ENCODE results near the gene DNAJB8. TPM values are rescaled to one million over a fixed set of nuclear protein-coding genes. Genes with fewer than 3 reads are reported as not detected.

Gene DNAJB8
- polyA plus RNA-seq, 2 of the 4 experiments (the other 2 are of a cell fraction), result not detected

- ChIA-PET POLR2A (no interaction called here), CTCF (interaction anchor here (0.6 to 5.4 kb wide), 5 partner anchors 10 to 326 kb away, joined by 3 to 57 read pairs (median 4); no protein-coding TSS in a partner anchor)
- 92% methylated on average over 32 of the region's 32 CpGs for WGBS (ENCODE audit: missing lambda C conversion rate)
- Histone ChIP-seq H3K4me1 (no peaks in the 10 kb centered on the region), H3K27ac (no peak overlapping the region), H3K4me3 (no peak overlapping the region), H3K4me2 (no peak overlapping the region), H3K9me3 (no peaks in the 10 kb centered on the region)
- no peak for DNase-seq (ENCODE audit: low read depth in 1 of 2, low spot score in 1 of 2)
- TF ChIP-seq MAZ (IDR thresholded peaks at IDR 0.05; ENCODE audit: borderline replicate concordance, low read depth, low read length) (no peak), POLR2AphosphoS2 (conservative IDR thresholded peaks at IDR 0.05; ENCODE audit: low read length) (no peak)
- no peak for FAIRE-seq
- no peak for ATAC-seq
Observed at GRCh38 chr3:128496019-128496601, 29.4 kb upstream of the DNAJB8 start.

- FAIRE-seq (no peak), DNase-seq (ENCODE audit: low read depth in 1 of 2, low spot score in 1 of 2) (no peak), ATAC-seq (no peak)
- TF ChIP-seq CEBPB (IDR thresholded peaks at IDR 0.05) (no peak), POLR2A (IDR thresholded peaks at IDR 0.05; ENCODE audit: low read length) (no peak)
- Histone ChIP-seq H3K27ac (no peak overlapping the region), H3K4me2 (no peak overlapping the region), H3K9me3 (no peaks in the 10 kb centered on the region), H3K4me3 (no peak overlapping the region), H3K4me1 (no peaks in the 10 kb centered on the region)
- WGBS (ENCODE audit: missing lambda C conversion rate), result 80% methylated on average over 4 of the region's 9 CpGs
- ChIA-PET CTCF (interaction anchor here (0.5 to 5.4 kb wide), 4 partner anchors 9 to 325 kb away, joined by 3 to 57 read pairs (median 3); no protein-coding TSS in a partner anchor), POLR2A (no interaction called here)
Observed at GRCh38 chr3:128495435-128495970, 28.8 kb upstream of the DNAJB8 start.

- FAIRE-seq, result no peak
- ATAC-seq, result no peak
- WGBS (ENCODE audit: missing lambda C conversion rate), result 92% methylated on average over 2 of the region's 2 CpGs
- ChIA-PET CTCF (no interaction called here), POLR2A (no interaction called here)
- TF ChIP-seq FOSL2 (IDR thresholded peaks at IDR 0.05), result no peak
- no peak for TF ChIP-seq FOSL2 (CRISPR knock-in tag; IDR thresholded peaks at IDR 0.05)
- TF ChIP-seq ZFP36 (IDR thresholded peaks at IDR 0.05; ENCODE audit: borderline replicate concordance, partially characterized antibody), result no peak
- TF ChIP-seq ELK1 (IDR thresholded peaks at IDR 0.05; ENCODE audit: low read depth, low read length), result no peak
- TF ChIP-seq HOXB5 (CRISPR knock-in tag; IDR thresholded peaks at IDR 0.05), result no peak
- no peak for TF ChIP-seq HEYL (CRISPR knock-in tag; IDR thresholded peaks at IDR 0.05)
- TF ChIP-seq KDM5A (IDR thresholded peaks at IDR 0.05), result no peak
- no peak for TF ChIP-seq E2F6 (IDR thresholded peaks at IDR 0.05; ENCODE audit: borderline replicate concordance, low read depth)
- no peak for TF ChIP-seq RAD21 (conservative IDR thresholded peaks at IDR 0.05 in 1 of 2, IDR thresholded peaks at IDR 0.05 in 1 of 2)
- no peak for TF ChIP-seq FOSB (CRISPR knock-in tag; IDR thresholded peaks at IDR 0.05)
- no peak overlapping the region for H3K4me2 ChIP-seq
- no peak overlapping the region for H3K27ac ChIP-seq
- no peaks in the 10 kb centered on the region for H3K4me1 ChIP-seq
- H3K4me3 ChIP-seq, result no peak overlapping the region
- DNase-seq (ENCODE audit: low read depth in 1 of 2, low spot score in 1 of 2), result no peak
- H3K9me3 ChIP-seq, result no peaks in the 10 kb centered on the region
Observed at GRCh38 chr3:128494367-128494650, 27.6 kb upstream of the DNAJB8 start.

- H3K27ac ChIP-seq, result no peak overlapping the region
- POLR2A ChIA-PET, result no interaction called here
- H3K4me3 ChIP-seq, result no peak overlapping the region
- peaks cover 2% of the 10 kb centered on the region; the same call in 1 of the 3 replicates for H3K4me1 ChIP-seq
- no peaks in the 10 kb centered on the region for H3K9me3 ChIP-seq
- 83% methylated on average over 5 of the region's 13 CpGs for WGBS (ENCODE audit: missing lambda C conversion rate)
- no peak for DNase-seq (ENCODE audit: low read depth in 1 of 2, low spot score in 1 of 2)
- no peak overlapping the region for H3K4me2 ChIP-seq
- CTCF ChIA-PET, result no interaction called here
- ATAC-seq, result no peak
- no peak for FAIRE-seq
- TF ChIP-seq TP53 (CRISPR knock-in tag; IDR thresholded peaks at IDR 0.05) (no peak), HEYL (CRISPR knock-in tag; IDR thresholded peaks at IDR 0.05) (no peak), REST (IDR thresholded peaks at IDR 0.05) (no peak), PBX3 (IDR thresholded peaks at IDR 0.05) (no peak), HOXB13 (CRISPR knock-in tag; IDR thresholded peaks at IDR 0.05; ENCODE audit: low read depth) (no peak), HES2 (IDR thresholded peaks at IDR 0.05) (no peak), MAX (IDR thresholded peaks at IDR 0.05) (no peak), ELK1 (IDR thresholded peaks at IDR 0.05; ENCODE audit: low read depth, low read length) (no peak)
Observed at GRCh38 chr3:128493570-128494366, 27.1 kb upstream of the DNAJB8 start.

All from A549 (cell line).